ACC112 (cell line): ENCODE data around the gene APLN.

Experiments
- H2AFZ ChIP-seq: fragments of 200-600 bp; sonication (generic); one replicate; pipeline ENCODE4 v1.6.0; 2017; ENCODE audit warnings: antibody characterized with exemption, low read length; ENCODE audit not compliant: unreplicated experiment
- H3K27ac ChIP-seq: fragments of 200-600 bp; sonication (generic); 2 replicates; pipeline ENCODE4 v1.5.1; 2014; ENCODE audit warnings: low read depth, mild to moderate bottlenecking, antibody characterized with exemption, low read length, moderate library complexity
- H3K27me3 ChIP-seq: fragments of 200-600 bp; sonication (generic); 2 replicates; pipeline ENCODE4 v1.6.1; 2014; ENCODE audit warnings: mild to moderate bottlenecking, antibody characterized with exemption, low read length, moderate library complexity, mixed read lengths; ENCODE audit not compliant: insufficient read depth
- H3K36me3 ChIP-seq: fragments of 200-600 bp; sonication (generic); 2 replicates; pipeline ENCODE4 v1.6.1; 2016; ENCODE audit warnings: mild to moderate bottlenecking, antibody characterized with exemption, low read length, moderate library complexity, mixed read lengths; ENCODE audit not compliant: insufficient read depth
- H3K4me1 ChIP-seq: fragments of 200-600 bp; sonication (generic); one replicate; pipeline ENCODE4 v1.6.1; 2016; ENCODE audit warnings: low read length, mixed read lengths; ENCODE audit not compliant: insufficient read depth, unreplicated experiment, control insufficient read depth
- H3K4me3 ChIP-seq: fragments of 200-600 bp; sonication (generic); 2 replicates; pipeline ENCODE4 v1.5.1; 2014; ENCODE audit warnings: mild to moderate bottlenecking, low read depth, low read length
- H3K79me2 ChIP-seq: fragments of 200-600 bp; sonication (generic); one replicate; pipeline ENCODE4 v1.6.0; 2016; ENCODE audit warnings: low read length; ENCODE audit not compliant: control insufficient read depth, unreplicated experiment, insufficient read depth

Gene APLN

GRCh38 chrX:129640737-129641136, 14.0 kb downstream of the APLN start:
- Histone ChIP-seq H3K36me3 (no peaks in the 10 kb centered on the region), H3K27ac (no peak overlapping the region), H3K79me2 (no peaks in the 10 kb centered on the region), H3K4me1 (peaks cover 9% of the 10 kb centered on the region), H3K4me3 (no peak overlapping the region), H3K27me3 (no peaks in the 10 kb centered on the region), H2AFZ (no peak overlapping the region)

DNA sequence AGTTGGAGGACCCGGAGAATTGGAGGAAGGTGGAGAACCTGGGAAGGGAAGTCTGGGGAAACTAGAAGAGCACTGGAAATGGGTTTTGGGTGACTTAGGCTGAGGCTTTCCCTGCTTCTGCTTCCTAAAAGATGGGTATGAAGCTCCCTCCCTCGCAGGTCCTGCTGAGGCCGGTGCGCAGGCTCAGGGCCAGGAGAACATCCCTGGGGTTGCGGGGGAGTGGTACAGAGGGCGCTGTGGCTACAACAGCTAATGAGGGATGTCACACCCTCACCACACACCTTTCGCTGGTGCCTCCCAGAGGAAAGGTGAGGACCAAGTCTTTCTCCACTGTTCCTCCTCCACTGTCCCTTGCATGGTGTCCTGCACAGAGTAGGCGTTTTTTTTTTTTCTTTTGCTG, 15.8 kb downstream of the APLN start:
- H3K27me3 ChIP-seq: no peaks in the 10 kb centered on the region
- H3K4me1 ChIP-seq: peaks cover 9% of the 10 kb centered on the region
- no peak overlapping the region for H3K4me3 ChIP-seq
- H3K79me2 ChIP-seq: no peaks in the 10 kb centered on the region
- no peaks in the 10 kb centered on the region for H3K36me3 ChIP-seq
- H2AFZ ChIP-seq: no peak overlapping the region
- H3K27ac ChIP-seq: no peak overlapping the region

DNA sequence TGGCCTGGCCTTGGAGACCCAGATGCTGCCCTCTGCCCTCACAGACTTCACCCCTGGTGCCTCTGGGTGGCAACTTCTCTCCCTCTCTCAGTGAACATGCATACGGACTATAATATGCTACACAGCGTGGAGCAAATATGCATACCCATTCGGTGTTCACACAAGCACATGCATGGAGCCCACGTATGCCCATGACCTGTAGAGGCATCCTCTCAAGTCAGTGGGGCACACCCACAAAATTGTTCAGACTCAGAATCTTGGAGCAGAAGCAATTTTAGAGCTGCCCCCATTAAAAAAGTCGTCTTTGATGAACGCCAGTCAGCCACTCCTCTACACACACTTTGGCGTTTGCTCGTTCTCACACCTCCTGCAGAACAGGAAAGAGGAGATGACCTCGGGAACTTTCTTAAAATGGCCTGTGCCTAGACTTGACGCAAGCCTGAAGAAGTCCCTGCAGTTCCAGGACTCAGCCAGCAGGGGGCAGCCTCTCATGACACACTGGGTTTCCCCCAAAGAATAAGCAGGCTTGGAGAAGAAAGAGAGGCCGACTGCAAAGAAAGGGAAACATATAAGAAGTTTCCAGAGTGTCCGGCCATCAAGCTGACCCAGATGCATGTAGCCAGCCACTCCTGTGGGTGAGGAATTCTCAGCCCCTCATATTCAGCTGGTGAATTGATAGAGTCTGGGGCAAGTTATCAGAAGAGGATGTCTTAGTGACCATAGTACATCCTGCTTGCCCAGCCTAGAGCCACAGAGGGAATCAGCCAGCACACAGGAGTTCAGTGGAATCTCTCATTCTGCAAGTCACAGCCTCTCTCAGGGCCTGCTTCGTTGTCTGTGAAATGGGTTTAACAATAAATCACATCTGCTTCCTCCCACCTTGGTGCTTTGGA, 17.3 kb downstream of the APLN start:
- H3K4me3 ChIP-seq: no peak overlapping the region
- no peaks in the 10 kb centered on the region for H3K36me3 ChIP-seq
- H2AFZ ChIP-seq: no peak overlapping the region
- no peak overlapping the region for H3K27ac ChIP-seq
- H3K4me1 ChIP-seq: peaks cover 4% of the 10 kb centered on the region
- H3K27me3 ChIP-seq: no peaks in the 10 kb centered on the region
- no peaks in the 10 kb centered on the region for H3K79me2 ChIP-seq

GRCh38 chrX:129636175-129636681, 18.5 kb downstream of the APLN start:
- H2AFZ ChIP-seq: no peak overlapping the region
- peaks cover 2% of the 10 kb centered on the region for H3K4me1 ChIP-seq
- no peaks in the 10 kb centered on the region for H3K36me3 ChIP-seq
- H3K4me3 ChIP-seq: no peak overlapping the region
- H3K79me2 ChIP-seq: no peaks in the 10 kb centered on the region
- no peak overlapping the region for H3K27ac ChIP-seq
- no peaks in the 10 kb centered on the region for H3K27me3 ChIP-seq

- no peak overlapping the region for H3K4me3 ChIP-seq
- H3K4me1 ChIP-seq: peaks cover 2% of the 10 kb centered on the region
- H3K27ac ChIP-seq: no peak overlapping the region
- no peaks in the 10 kb centered on the region for H3K27me3 ChIP-seq
- H2AFZ ChIP-seq: no peak overlapping the region
- no peaks in the 10 kb centered on the region for H3K36me3 ChIP-seq
- H3K79me2 ChIP-seq: no peaks in the 10 kb centered on the region
Observed at GRCh38 chrX:129634541-129634940, 20.2 kb downstream of the APLN start.

DNA sequence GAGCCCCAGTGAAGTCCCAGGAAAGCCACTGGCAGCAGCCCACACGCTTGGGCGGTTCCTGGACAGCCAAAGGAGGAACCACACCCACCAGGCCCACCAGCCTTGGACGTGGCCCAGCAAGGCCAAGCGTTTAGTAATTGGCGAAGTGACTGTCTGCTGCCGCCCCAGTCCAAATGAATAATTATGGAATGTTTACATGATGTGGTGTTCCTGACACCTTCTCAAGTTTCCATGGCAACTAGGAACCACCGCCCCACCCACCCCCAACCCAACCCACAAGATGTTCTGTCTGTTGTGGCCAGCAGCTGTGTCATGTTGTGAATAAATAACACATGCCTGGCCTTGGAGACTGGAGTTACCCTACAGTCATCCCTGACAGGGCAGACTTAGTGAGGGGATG, 22.3 kb downstream of the APLN start:
- H3K4me3 ChIP-seq: no peak overlapping the region
- H3K27ac ChIP-seq: no peak overlapping the region
- no peaks in the 10 kb centered on the region for H3K36me3 ChIP-seq
- H3K79me2 ChIP-seq: no peaks in the 10 kb centered on the region
- H2AFZ ChIP-seq: no peak overlapping the region
- H3K4me1 ChIP-seq: no peaks in the 10 kb centered on the region
- H3K27me3 ChIP-seq: no peaks in the 10 kb centered on the region

DNA sequence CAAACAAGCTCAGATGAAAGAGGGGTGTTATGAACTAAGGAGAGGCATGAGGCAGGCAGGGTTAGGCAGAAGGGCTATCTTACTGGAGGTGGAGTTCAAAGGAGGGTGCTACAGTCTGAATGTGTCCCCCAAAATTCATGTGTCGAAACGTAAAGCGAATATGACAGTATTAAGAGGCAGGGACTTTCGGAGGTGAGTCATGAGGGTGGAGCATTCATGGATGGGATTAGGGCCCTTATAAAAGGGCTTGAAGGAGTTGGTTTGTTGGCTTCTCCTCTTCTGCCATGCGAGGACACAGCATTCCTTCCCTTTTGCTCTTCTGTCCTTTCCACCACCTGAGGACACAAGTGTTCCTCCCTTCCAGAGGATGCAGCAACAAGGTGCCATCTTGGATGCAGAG, 22.9 kb downstream of the APLN start:
- no peaks in the 10 kb centered on the region for H3K79me2 ChIP-seq
- no peaks in the 10 kb centered on the region for H3K36me3 ChIP-seq
- no peak overlapping the region for H2AFZ ChIP-seq
- no peaks in the 10 kb centered on the region for H3K27me3 ChIP-seq
- H3K27ac ChIP-seq: no peak overlapping the region
- H3K4me3 ChIP-seq: no peak overlapping the region
- H3K4me1 ChIP-seq: no peaks in the 10 kb centered on the region

GRCh38 chrX:129629837-129630236, 24.9 kb downstream of the APLN start:
- no peak overlapping the region for H3K27ac ChIP-seq
- H3K79me2 ChIP-seq: no peaks in the 10 kb centered on the region
- H3K4me1 ChIP-seq: no peaks in the 10 kb centered on the region
- no peak overlapping the region for H3K4me3 ChIP-seq
- no peaks in the 10 kb centered on the region for H3K27me3 ChIP-seq
- no peak overlapping the region for H2AFZ ChIP-seq
- H3K36me3 ChIP-seq: no peaks in the 10 kb centered on the region

GRCh38 chrX:129626026-129626425, 28.7 kb downstream of the APLN start:
- Histone ChIP-seq H3K4me3 (no peak overlapping the region), H3K27ac (no peak overlapping the region), H3K4me1 (no peaks in the 10 kb centered on the region), H3K79me2 (no peaks in the 10 kb centered on the region), H3K36me3 (no peaks in the 10 kb centered on the region), H3K27me3 (no peaks in the 10 kb centered on the region), H2AFZ (no peak overlapping the region)

GRCh38 chrX:129622757-129623301, 31.9 kb downstream of the APLN start:
- Histone ChIP-seq H3K36me3 (no peaks in the 10 kb centered on the region), H3K27ac (no peak overlapping the region), H3K79me2 (no peaks in the 10 kb centered on the region), H2AFZ (no peak overlapping the region), H3K27me3 (no peaks in the 10 kb centered on the region), H3K4me3 (no peak overlapping the region), H3K4me1 (no peaks in the 10 kb centered on the region)

DNA sequence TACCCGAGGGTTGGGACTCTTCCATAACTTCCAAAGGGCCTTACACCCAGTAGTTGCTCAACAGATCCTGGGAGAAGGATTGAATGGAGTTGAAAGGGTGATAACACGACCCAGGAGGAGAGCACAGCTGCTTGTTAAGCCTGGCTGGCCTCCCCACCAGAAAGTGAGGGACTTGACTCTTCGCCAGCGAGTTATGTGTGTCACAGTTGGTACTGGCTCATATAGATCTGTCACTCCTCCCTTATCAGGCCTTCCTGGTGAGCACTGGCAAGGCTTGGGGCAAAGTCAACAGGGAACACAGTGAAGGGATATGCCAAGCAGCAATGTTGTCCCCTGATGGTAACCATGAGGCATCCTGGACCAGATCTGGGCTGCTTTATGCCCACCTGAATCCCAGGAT, 35.8 kb downstream of the APLN start:
- no peaks in the 10 kb centered on the region for H3K27me3 ChIP-seq
- no peaks in the 10 kb centered on the region for H3K36me3 ChIP-seq
- no peak overlapping the region for H3K27ac ChIP-seq
- no peak overlapping the region for H3K4me3 ChIP-seq
- no peak overlapping the region for H2AFZ ChIP-seq
- H3K79me2 ChIP-seq: no peaks in the 10 kb centered on the region
- no peaks in the 10 kb centered on the region for H3K4me1 ChIP-seq
